GM19397 (cell line): ENCODE data around the gene ZFAND3.
"Not testable (repeated sequence)": the region's sequence is repeated elsewhere in the genome, so short reads cannot be mapped to it uniquely, and the experiment has no call there.

ENCODE experiments used
- ATAC-seq: cut with Tn5 transposase; IDR thresholded peaks from one replicate; pipeline ENCODE4 v1.9.1; 2021; ENCODE audit warnings: mild to moderate bottlenecking, moderate library complexity; ENCODE audit not compliant: unreplicated experiment

ZFAND3 gene

GRCh38 chr6:38033442-38033982, 214.0 kb downstream of the ZFAND3 start:
- ATAC-seq, result no peak

DNA sequence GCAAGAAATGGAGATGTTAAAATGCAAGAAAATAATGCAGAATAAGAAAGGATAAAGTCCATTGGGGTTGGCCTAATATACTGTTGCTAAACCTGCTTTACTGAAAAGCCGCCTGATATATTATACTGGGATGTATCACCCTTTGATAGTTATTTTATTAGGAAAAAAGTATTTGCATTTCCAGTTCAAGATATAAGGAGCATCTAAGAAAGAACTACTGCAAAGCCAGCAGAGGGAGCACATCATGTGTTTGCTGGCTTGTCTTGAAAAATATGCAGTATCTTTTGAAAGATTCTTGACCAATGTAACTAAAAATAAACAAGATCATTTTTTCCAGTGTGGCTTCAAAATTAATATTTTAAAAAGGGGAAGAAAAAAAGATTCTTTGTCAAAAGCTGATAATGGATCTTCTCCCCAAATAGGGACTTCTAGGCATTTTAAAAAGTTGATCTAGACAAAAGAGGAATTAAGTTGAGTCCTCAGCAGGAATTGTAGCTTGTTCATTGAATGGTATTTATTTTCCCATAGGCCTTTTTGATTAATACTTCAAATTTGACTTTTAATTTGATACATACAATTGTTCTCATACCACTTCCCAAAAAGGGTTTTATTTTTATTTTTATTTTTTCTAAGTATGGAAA, 214.9 kb downstream of the ZFAND3 start:
- no peak for ATAC-seq

- ATAC-seq, result no peak
Measured at GRCh38 chr6:38035478-38035877, 216.0 kb downstream of the ZFAND3 start.

DNA sequence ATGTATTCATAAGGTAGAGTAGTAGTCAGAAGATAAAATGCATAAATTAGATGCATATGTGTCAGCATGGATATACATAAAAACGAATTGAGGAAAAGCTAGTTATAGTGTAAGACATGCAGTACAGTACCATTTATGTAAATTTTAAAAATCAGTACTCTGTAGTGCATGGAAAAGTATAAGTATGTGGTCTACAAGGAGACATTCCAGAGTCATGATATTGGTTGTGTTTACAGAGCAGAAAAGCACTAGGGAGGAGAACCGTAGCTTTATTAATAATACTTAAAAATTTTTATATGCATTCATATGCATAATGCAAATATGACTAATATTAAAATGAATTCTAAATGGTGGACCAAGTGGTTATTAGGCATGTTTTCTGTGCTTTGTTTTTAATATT, 220.0 kb downstream of the ZFAND3 start:
- no peak for ATAC-seq

DNA sequence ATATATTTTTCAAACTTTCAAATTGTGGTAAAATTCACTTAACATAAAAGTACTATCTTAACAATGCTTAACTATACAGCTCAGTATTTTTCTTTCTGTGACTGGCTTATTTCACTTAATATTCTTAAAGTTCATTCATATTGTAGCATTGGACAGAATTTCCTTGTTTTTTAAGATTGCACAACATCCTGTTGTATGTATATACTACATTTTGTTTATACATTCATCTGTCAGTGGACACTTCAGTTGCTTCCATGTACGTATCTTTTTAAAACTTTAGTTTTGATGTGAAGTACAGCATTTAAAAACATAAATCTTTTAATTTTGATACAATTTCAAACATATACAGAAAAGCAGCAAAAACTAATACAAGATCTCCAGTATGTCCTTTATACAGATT, 220.7 kb downstream of the ZFAND3 start:
- no peak for ATAC-seq

DNA sequence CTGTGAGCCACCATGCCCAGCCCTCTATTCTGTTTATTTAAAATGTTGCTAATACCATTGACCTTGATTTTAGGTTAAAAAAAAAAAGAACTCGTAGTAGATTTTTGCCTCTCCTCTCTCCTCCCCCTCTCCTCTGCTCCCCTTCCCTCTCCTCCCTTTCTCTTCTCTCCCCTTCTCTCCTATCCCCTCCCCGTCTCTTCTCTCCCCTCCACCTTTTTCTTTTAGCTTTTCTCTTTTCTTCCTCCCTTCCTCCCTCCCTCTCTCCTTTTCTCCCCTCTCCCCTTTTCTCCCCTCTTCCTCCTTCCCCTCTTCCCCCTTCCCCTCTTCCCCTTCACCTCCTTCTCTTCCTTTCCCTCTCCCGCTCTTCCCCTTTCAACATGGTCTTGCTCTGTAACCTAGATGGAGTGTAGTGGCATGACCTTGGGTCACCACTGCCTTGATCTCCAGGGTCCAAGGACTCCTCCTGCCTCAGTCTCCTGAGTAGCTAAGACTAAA, 223.8 kb downstream of the ZFAND3 start:
- no peak for ATAC-seq

- no peak for ATAC-seq
Measured at GRCh38 chr6:38045701-38046305, 226.3 kb downstream of the ZFAND3 start.

- no peak for ATAC-seq
Measured at GRCh38 chr6:38047562-38047961, 228.0 kb downstream of the ZFAND3 start.

DNA sequence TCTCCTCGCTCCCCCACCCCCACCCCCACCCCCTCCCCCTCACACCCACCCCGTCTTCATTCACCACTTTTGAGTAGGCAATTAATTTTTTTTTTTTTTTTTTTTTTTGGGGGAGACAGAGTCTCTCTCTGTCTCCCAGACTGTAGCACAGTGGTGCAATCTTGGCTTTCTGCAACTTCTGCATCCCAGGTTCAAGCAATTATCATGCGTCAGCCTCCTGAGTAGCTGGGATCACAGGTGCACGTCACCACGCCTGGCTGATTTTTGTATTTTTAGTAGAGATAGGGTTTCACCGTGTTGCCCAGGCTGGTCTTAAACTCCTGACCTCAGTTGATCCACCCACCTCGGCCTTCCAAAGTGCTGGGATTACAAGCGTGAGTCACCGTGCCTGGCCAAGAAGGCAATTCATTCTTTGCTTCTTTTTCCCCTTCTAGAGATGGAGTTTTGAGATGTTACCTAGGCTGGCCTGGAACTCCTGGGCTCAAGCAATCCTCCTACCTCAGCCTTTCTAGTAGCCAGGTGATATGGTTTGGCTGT, 230.4 kb downstream of the ZFAND3 start:
- ATAC-seq, result not testable (repeated sequence)

DNA sequence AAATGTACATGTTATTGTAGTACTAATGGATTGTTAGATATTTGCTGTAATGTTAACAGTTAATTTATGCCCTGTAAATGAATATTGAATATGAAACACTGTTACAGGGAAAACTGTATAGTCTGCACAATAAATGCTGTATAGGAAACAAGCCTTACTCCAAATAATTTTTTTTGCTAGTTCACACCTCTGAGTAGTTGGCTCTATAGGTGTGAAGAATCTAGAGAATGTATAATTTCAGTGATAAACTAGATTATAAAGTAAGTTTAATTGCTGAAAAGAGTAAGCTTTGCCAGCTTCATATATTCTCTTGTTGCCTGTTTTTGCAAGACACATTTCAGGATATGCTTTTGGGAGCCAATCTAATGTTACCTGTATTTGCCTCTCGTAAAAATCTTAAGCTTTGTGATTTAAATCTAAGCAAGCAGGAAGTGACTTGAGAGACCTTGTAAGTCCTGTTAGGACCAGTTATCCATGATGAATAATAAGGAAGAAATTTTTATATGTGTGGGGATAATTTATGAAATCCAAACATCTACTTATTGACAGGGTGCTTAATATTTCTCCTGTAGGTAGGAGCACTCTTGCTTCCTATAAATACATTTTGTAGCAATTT, 232.4 kb downstream of the ZFAND3 start:
- ATAC-seq, result no peak

DNA sequence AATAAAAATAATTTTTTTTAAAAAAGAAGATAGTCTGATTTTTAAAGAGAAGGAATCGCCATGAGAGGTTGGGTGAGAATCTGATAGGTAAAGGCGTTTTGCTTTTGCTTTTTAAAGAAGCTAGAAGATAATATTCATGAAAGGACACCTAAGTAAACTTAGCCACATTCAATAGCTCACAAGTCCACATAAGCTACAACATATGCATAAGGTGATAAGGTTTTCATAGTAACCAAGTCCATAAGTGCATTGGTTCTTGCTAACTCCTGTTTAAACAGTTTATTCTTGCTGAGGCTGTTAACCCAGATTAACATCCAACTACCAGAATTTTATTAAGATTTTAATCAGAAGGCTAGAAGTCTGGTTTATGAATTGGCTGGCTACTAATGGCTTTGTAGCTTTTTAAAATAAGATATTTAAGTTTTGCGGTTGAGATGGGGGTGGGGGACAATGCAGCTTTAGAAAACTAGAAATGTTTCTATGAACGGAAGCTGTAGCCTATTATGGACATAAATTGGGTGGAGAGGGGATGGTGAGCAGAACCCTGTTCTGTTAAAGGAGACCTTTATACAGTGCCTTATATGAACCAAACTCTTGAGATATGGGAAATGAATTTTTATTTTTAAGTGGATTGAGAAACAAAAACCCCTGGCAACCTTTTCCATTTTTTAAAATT, 235.1 kb downstream of the ZFAND3 start:
- no peak for ATAC-seq

- ATAC-seq, result no peak
Measured at GRCh38 chr6:38055203-38055589, 235.7 kb downstream of the ZFAND3 start.

- no peak for ATAC-seq
Measured at GRCh38 chr6:38056361-38056760, 236.8 kb downstream of the ZFAND3 start.

DNA sequence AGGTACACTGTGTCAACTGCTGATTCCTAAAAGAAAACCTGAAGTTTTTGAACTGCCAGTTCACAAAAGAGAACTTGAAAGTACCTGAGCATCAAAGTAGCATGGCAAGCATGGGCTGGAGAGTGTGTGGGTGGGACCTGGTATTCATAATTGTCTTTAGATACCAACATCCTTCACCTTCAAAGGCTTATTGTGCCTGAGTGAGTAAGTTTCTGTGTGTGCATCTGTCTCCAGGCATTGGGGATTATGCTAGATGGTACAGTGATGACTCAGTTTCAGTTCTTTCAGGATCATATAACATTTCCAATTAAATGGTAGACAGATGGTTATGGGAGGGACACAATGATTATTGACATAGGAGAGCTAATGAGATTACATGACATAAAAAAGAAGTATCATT, 238.5 kb downstream of the ZFAND3 start:
- no peak for ATAC-seq

DNA sequence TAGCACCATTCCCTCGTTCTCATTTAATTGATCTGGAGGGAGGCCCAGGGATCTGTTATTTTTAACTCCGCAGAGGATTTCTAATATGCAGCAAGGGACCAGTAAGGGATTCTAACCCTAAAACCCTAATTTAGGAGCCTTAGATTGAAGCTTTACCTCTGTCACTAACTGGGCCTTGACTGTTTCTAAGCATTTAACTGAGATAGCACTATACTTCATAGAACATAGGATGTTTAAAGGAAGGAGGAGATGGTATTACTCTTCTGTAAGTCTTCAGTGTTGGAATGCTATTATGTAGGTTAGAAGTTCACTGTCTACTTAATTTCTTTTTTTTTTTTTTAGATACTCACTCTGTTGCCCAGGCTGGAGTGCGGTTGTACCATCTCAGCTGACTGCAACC, 242.5 kb downstream of the ZFAND3 start:
- no peak for ATAC-seq

- no peak for ATAC-seq
Measured at GRCh38 chr6:38063973-38064372, 244.4 kb downstream of the ZFAND3 start.

DNA sequence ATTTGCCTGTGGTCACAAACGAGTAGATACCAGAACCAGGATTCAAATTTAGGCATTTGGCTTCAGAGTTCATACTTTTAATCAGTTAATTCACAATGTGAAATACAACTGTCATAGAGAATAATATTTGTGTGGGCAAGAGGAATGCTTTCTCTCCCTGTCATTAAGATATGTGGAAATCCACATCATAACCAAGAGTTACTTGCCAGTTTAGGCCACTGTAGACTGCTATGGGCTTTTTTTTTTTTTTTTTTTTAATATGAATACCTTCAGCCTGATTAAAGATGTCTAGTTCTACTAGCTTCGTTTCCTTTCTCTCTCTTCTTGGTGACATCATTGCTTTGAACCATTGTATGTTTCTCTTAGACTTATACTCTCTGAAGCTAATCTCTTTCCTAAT, 244.9 kb downstream of the ZFAND3 start:
- no peak for ATAC-seq

- ATAC-seq, result no peak
Measured at GRCh38 chr6:38065734-38066305, 246.3 kb downstream of the ZFAND3 start.

DNA sequence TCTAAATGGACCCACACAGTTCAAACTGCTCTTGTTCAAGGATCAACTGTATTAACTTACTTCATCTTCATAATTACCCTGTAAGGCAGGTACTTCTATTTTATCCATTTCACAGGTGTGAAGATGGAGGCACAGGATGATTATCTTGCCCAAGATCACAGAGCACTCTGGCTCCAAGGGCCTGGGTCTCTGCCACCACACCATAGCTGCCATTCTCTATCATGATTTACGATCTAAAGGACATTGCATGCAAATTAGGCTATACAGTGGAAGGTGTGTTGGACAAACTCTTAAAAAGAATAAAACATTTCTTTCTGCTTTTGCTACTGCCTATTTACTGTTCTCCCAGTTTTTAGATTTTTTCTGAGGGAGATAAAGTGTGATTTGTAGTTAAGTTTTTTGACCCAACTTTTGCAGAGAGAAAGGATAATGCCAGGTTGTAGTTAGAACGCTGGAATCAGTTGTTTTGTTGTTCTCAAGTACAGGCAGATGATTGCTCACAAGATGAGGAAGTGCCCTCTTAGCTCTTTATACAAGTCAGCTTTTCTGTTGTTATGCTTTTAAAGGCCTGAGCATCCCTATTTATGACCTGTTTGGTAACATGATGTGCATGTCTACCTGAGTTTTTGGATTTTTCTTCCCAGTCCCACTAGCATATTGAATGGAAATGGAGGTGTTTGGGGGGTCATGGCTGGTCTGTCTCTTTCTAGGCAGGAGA, 247.9 kb downstream of the ZFAND3 start:
- no peak for ATAC-seq

GRCh38 chr6:38068854-38069590, 249.5 kb downstream of the ZFAND3 start:
- no peak for ATAC-seq
